ENCODE data around the gene PROK1.
A peak's percentile ranks its signal among the peaks of the same experiment; 100 is the strongest.

GRCh38 chr1:110465038-110465813 lies 14.3 kb downstream of the PROK1 start:
- TF ChIP-seq CTCF (conservative IDR thresholded peaks at IDR 0.05; ENCODE audit: low read depth, low read length): no peak
- TF ChIP-seq MAFK (IDR thresholded peaks at IDR 0.05; ENCODE audit: low read depth, low read length): peak; percentile 24; the same call in 1 of the 2 replicates
- TF ChIP-seq RCOR1 (IDR thresholded peaks at IDR 0.05; ENCODE audit: insufficient replicate concordance, low read length): no peak
